Measurements from ENCODE around the gene HIRIP3. TPM values are rescaled to one million over a fixed set of nuclear protein-coding genes. Genes with fewer than 3 reads are reported as not detected.

The HIRIP3 gene
- total and polyA plus RNA-seq, 2 of the 13 experiments (the other 11 are each of a cell fraction or from before 2014, with no cell fraction given), result 12.6 to 17.2 TPM

DNA sequence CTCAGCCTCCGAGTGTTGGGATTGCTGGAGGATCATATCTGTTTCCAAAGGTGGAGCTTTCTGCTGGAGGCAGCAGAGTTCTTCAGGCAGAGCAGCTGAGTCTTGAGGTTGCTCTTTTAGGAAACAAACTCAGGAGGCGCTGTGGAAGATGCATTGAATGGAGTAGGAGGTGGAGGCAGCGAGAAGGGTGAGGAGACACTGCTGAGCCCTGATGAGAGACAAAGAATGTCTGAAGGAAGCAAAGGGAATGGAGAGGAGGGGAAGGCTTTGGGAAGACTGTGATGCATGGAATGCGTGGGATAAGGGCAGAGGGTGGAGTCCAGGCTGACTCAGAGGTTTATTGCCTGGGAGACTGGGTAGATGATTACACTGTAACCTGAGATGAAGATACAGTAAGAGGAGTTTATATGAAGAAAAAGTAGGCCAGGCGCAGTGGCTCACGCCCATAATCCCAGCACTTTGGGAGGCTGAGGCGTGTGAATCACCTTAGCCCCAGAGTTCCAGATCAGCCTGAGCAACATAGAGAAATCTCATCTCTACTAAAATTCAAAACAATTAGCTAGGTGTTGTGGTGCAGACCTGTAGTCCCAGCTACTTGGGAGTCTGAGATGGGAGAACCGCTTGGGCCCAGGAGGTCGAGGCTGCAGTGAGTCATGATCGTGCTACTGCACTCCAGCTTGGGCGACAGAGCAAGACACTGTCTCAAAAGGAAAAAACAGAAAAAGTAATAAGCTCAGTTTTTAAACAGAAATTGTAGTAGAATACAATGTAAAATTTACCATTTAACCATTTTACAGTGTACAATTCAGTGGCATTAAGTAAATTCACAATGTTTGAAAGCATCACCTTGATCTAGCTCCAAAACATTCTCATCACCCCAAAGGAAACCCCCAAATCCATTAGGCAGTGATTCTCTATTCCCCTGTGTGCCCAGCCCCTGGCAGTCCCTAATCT lies 51.3 kb downstream of the HIRIP3 start (continued):
- TF ChIP-seq HMGXB3 (CRISPR knock-in tag; IDR thresholded peaks at IDR 0.05; ENCODE audit: borderline replicate concordance) (0 out of 2 replicates have a peak, but pooled peaks have one; percentile 30), SP5 (CRISPR knock-in tag; IDR thresholded peaks at IDR 0.05; ENCODE audit: borderline replicate concordance, low read depth) (peak; percentile 92), ATF7 (IDR thresholded peaks at IDR 0.05) (no peak), ATF7 (CRISPR knock-in tag; IDR thresholded peaks at IDR 0.05) (no peak), ZNF83 (CRISPR knock-in tag; IDR thresholded peaks at IDR 0.05; ENCODE audit: borderline replicate concordance) (no peak), JUNB (CRISPR knock-in tag; IDR thresholded peaks at IDR 0.05; ENCODE audit: borderline replicate concordance) (peak; percentile 60; the same call in 1 of the 2 replicates), CTCF (CRISPR knock-in tag; IDR thresholded peaks at IDR 0.05) (peak; percentile 41; the same call in 1 of the 2 replicates), ELF3 (CRISPR knock-in tag; IDR thresholded peaks at IDR 0.05) (peak; percentile 37; the same call in 1 of the 2 replicates), PRDM15 (CRISPR knock-in tag; IDR thresholded peaks at IDR 0.05) (no peak), ZNF33B (CRISPR knock-in tag; IDR thresholded peaks at IDR 0.05) (0 out of 2 replicates have a peak, but pooled peaks have one; percentile 13), ZNF263 (CRISPR knock-in tag; IDR thresholded peaks at IDR 0.05) (0 out of 2 replicates have a peak, but pooled peaks have one; percentile 11), SKI (IDR thresholded peaks at IDR 0.05; ENCODE audit: partially characterized antibody) (peak; percentile 54)
- TF ChIP-seq, protein P1, sequence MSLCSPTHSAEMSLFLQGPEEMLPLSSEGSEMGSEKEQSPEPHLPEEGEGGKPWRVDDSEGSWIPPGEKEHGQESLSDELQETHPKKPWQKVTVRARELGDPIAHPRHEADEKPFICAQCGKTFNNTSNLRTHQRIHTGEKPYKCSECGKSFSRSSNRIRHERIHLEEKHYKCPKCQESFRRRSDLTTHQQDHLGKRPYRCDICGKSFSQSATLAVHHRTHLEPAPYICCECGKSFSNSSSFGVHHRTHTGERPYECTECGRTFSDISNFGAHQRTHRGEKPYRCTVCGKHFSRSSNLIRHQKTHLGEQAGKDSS (CRISPR knock-in tag; IDR thresholded peaks at IDR 0.05; ENCODE audit: borderline replicate concordance, low read depth), result peak; percentile 56; the same call in 1 of the 2 replicates

Measured in HepG2 (cell line).